ENCODE measurements around the gene ENTPD1. TPM values are rescaled to one million over a fixed set of nuclear protein-coding genes. Genes with fewer than 3 reads are reported as not detected.

ENTPD1 gene
- polyA plus RNA-seq, 1 donor (not counting 4 experiments of a cell fraction or from before 2014, with no cell fraction given) = 0.03 TPM

DNA sequence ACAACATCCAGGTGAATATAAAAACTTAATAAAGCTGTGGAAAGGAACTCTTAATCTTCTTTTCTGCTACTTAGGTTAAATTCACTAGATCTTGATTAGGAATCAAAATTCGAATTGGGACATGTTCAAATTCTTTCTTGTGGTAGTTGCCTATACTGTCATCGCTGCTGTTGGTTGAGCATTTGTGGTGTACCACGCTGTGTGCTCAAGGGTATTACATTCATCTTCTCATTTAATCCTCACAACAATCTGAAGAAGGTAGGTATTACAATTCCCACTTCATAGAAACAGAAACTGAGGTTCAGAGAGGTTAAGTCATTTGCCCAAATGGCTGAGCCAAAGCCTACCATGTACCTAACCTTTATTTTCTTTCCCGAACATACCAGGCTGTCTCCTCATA, 111.9 kb downstream of the ENTPD1 start:
- no peak overlapping the region for H3K4me3 ChIP-seq (ENCODE audit: control insufficient read depth in 2 of 3, extremely low read depth in 1 of 3, insufficient read depth in 2 of 3, low read depth in 1 of 3, low read length in 3 of 3)
- H3K36me3 ChIP-seq (ENCODE audit: control insufficient read depth in 2 of 2, extremely low read depth in 1 of 2, insufficient read depth in 2 of 2, low read length in 2 of 2) = no peaks in the 10 kb centered on the region
- no peaks in the 10 kb centered on the region for H3K9me1 ChIP-seq (ENCODE audit: control insufficient read depth, extremely low read depth, insufficient read depth, low read length)
- DNase-seq (ENCODE audit: low read depth, low spot score) (no peak), FAIRE-seq (no peak)
- H3K79me2 ChIP-seq (ENCODE audit: control insufficient read depth, insufficient read depth, low read length) = no peaks in the 10 kb centered on the region
- H3K9me3 ChIP-seq (ENCODE audit: control insufficient read depth, low read depth, low read length) = no peaks in the 10 kb centered on the region
- TF ChIP-seq EZH2 (IDR thresholded peaks at IDR 0.05; ENCODE audit: low read length) = no peak
- TF ChIP-seq, protein P1, sequence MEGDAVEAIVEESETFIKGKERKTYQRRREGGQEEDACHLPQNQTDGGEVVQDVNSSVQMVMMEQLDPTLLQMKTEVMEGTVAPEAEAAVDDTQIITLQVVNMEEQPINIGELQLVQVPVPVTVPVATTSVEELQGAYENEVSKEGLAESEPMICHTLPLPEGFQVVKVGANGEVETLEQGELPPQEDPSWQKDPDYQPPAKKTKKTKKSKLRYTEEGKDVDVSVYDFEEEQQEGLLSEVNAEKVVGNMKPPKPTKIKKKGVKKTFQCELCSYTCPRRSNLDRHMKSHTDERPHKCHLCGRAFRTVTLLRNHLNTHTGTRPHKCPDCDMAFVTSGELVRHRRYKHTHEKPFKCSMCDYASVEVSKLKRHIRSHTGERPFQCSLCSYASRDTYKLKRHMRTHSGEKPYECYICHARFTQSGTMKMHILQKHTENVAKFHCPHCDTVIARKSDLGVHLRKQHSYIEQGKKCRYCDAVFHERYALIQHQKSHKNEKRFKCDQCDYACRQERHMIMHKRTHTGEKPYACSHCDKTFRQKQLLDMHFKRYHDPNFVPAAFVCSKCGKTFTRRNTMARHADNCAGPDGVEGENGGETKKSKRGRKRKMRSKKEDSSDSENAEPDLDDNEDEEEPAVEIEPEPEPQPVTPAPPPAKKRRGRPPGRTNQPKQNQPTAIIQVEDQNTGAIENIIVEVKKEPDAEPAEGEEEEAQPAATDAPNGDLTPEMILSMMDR (optimal IDR thresholded peaks at IDR 0.05 in 1 of 3, IDR thresholded peaks at IDR 0.05 in 1 of 3, conservative IDR thresholded peaks at IDR 0.05 in 1 of 3; ENCODE audit: extremely low read depth in 1 of 3, insufficient read depth in 2 of 3, low read length in 3 of 3) = no peak
- dilution Hi-C loops (cut with MboI; ENCODE audit: extremely low pct_ligation_motif_present, low sequenced_read_pairs) = no loop called here
- H3K9ac ChIP-seq (ENCODE audit: control insufficient read depth, extremely low read depth, insufficient read depth, low read length) = no peak overlapping the region
- H3K4me1 ChIP-seq (ENCODE audit: control insufficient read depth, extremely low read depth, insufficient read depth, low read length) = no peaks in the 10 kb centered on the region
- no peak overlapping the region for H3K27ac ChIP-seq (ENCODE audit: control insufficient read depth, insufficient read depth, low read length)
- no peaks in the 10 kb centered on the region for H3K27me3 ChIP-seq (ENCODE audit: control insufficient read depth, extremely low read depth, insufficient read depth, low read length)
- no peak overlapping the region for H2AFZ ChIP-seq (ENCODE audit: control insufficient read depth, low read length)
- H3K4me2 ChIP-seq (ENCODE audit: control insufficient read depth, extremely low read depth, insufficient read depth, low read depth, low read length) = no peak overlapping the region
- no peaks in the 10 kb centered on the region for H4K20me1 ChIP-seq (ENCODE audit: control insufficient read depth, extremely low read depth, insufficient read depth, low read length)

DNA sequence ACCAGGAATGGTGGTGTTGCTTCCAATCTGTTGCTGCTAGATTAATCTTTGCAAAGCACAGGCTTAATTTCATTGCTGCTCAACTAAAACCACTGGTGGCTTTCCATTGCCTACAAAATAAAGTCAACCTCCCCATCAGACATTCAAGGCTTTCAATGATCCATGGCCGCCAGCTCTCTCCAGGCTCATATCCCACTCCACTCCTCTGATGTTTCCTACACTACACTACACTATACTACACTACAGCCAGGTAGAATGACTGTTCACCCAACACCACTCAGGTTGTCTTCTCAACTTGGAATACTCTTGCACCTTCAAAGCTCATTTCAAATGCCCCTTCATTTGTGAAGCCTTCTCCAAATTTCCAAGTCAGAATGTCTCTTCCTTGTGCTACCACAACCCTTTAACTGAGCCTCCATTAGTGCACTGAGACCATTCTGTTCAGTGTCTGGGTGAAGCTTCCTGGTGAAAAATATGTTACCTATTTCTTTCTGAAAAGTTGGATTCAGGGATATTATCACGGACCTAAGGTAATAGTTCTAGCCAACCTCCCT, 116.3 kb downstream of the ENTPD1 start:
- H2AFZ ChIP-seq (ENCODE audit: control insufficient read depth, low read length) = no peak overlapping the region
- no peak for FAIRE-seq
- H3K4me3 ChIP-seq (ENCODE audit: control insufficient read depth in 2 of 3, extremely low read depth in 1 of 3, insufficient read depth in 2 of 3, low read depth in 1 of 3, low read length in 3 of 3) = no peak overlapping the region
- DNase-seq (ENCODE audit: low read depth, low spot score) = no peak
- H3K79me2 ChIP-seq (ENCODE audit: control insufficient read depth, insufficient read depth, low read length) = no peaks in the 10 kb centered on the region
- H3K27ac ChIP-seq (ENCODE audit: control insufficient read depth, insufficient read depth, low read length) = no peak overlapping the region
- H3K4me2 ChIP-seq (ENCODE audit: control insufficient read depth, extremely low read depth, insufficient read depth, low read depth, low read length) = no peak overlapping the region
- no peak for TF ChIP-seq EZH2 (IDR thresholded peaks at IDR 0.05; ENCODE audit: low read length)
- TF ChIP-seq, protein P1 (optimal IDR thresholded peaks at IDR 0.05 in 1 of 3, IDR thresholded peaks at IDR 0.05 in 1 of 3, conservative IDR thresholded peaks at IDR 0.05 in 1 of 3; ENCODE audit: extremely low read depth in 1 of 3, insufficient read depth in 2 of 3, low read length in 3 of 3) = no peak
- H3K27me3 ChIP-seq (ENCODE audit: control insufficient read depth, extremely low read depth, insufficient read depth, low read length) = no peaks in the 10 kb centered on the region
- no peaks in the 10 kb centered on the region for H3K4me1 ChIP-seq (ENCODE audit: control insufficient read depth, extremely low read depth, insufficient read depth, low read length)
- H3K36me3 ChIP-seq (ENCODE audit: control insufficient read depth in 2 of 2, extremely low read depth in 1 of 2, insufficient read depth in 2 of 2, low read length in 2 of 2) = no peaks in the 10 kb centered on the region
- no peaks in the 10 kb centered on the region for H3K9me1 ChIP-seq (ENCODE audit: control insufficient read depth, extremely low read depth, insufficient read depth, low read length)
- H4K20me1 ChIP-seq (ENCODE audit: control insufficient read depth, extremely low read depth, insufficient read depth, low read length) = no peaks in the 10 kb centered on the region
- dilution Hi-C loops (cut with MboI; ENCODE audit: extremely low pct_ligation_motif_present, low sequenced_read_pairs) = no loop called here
- H3K9me3 ChIP-seq (ENCODE audit: control insufficient read depth, low read depth, low read length) = no peaks in the 10 kb centered on the region
- H3K9ac ChIP-seq (ENCODE audit: control insufficient read depth, extremely low read depth, insufficient read depth, low read length) = no peak overlapping the region

Data from keratinocyte (primary cell).